B cell (primary cell): ENCODE measurements around the gene CRHR2. TPM values are rescaled to one million over a fixed set of nuclear protein-coding genes. Genes with fewer than 3 reads are reported as not detected.

ENCODE experiments used
- ATAC-seq: fragments of 200-7000 bp; cut with Tn5 transposase; one replicate; pipeline ENCODE4 v1.10.0; 2021; ENCODE audit warnings: low read depth, mild to moderate bottlenecking, moderate number of reproducible peaks, moderate library complexity
- CTCF ChIA-PET: fragments of 350-600 bp; sonication (Branson Sonifier 250); formaldehyde crosslinking; loops from one replicate; lab custom pipeline; 2021; ENCODE audit warnings: antibody characterized with exemption, inconsistent platforms; lab: Charles Lee
- POLR2A ChIA-PET: fragments of 350-600 bp; sonication (Branson Sonifier 250); formaldehyde crosslinking; loops from one replicate; lab custom pipeline; 2021; ENCODE audit warnings: antibody characterized with exemption; lab: Charles Lee
- DNase-seq: peaks from one replicate; pipeline ENCODE4 v3.0.0; 2013
- H2AFZ ChIP-seq: 2 replicates; pipeline ENCODE4 v1.6.1; 2012; ENCODE audit warnings: mild to moderate bottlenecking, low read depth, low read length; ENCODE audit not compliant: insufficient read depth, poor library complexity, severe bottlenecking
- H3K27ac ChIP-seq, 2 donors: 1 replicate in 1 of 2; 2 replicates in 1 of 2; pipeline ENCODE4 v1.5.1; 2012 to 2013; ENCODE audit warnings: low read length in 2 of 2, mild to moderate bottlenecking in 2 of 2, moderate library complexity in 1 of 2
- H3K27me3 ChIP-seq, 4 experiments: fragments of 200-600 bp in 1 of 4; sonication (generic) in 1 of 4; replicated peaks in 1 of 4; 1 replicate in 2 of 4; 2 replicates in 2 of 4; pipeline versions ENCODE4 v1.6.1 to v1.7.0; 2013 to 2016; ENCODE audit warnings: low read length in 3 of 4, mild to moderate bottlenecking in 2 of 4, mixed read lengths in 1 of 4, moderate library complexity in 1 of 4; ENCODE audit not compliant: insufficient read depth in 4 of 4, control insufficient read depth in 3 of 4; ENCODE audit errors: control extremely low read depth in 1 of 4
- H3K36me3 ChIP-seq, 2 experiments: replicated peaks in 1 of 2; 1 replicate in 1 of 2; 2 replicates in 1 of 2; pipeline versions ENCODE4 v1.6.1 to v1.7.1; 2013; ENCODE audit warnings: low read length in 1 of 2; ENCODE audit not compliant: insufficient read depth in 2 of 2, control insufficient read depth in 1 of 2; ENCODE audit errors: control extremely low read depth in 1 of 2, extremely low read depth in 1 of 2
- H3K4me1 ChIP-seq, 2 donors: fragments of 200-600 bp in 1 of 2; sonication (generic) in 1 of 2; 1 replicate in 1 of 2; 2 replicates in 1 of 2; pipeline versions ENCODE4 v1.5.1 to v1.6.1; 2013 to 2017; ENCODE audit warnings: low read length in 2 of 2; ENCODE audit not compliant: control insufficient read depth in 2 of 2, insufficient read depth in 2 of 2
- H3K4me2 ChIP-seq: replicated peaks from 2 replicates; pipeline ENCODE3; 2012; ENCODE audit warnings: mild to moderate bottlenecking, low read depth, low read length; ENCODE audit not compliant: poor library complexity, severe bottlenecking
- H3K4me3 ChIP-seq, 5 experiments: fragments of 200-600 bp in 1 of 5; sonication (generic) in 1 of 5; 1 replicate in 3 of 5; 2 replicates in 2 of 5; pipeline versions ENCODE4 v1.5.1 to v1.7.0; 2011 to 2016; ENCODE audit warnings: low read length in 4 of 5, mild to moderate bottlenecking in 4 of 5, low read depth in 2 of 5, control low read depth in 1 of 5, moderate library complexity in 1 of 5; ENCODE audit not compliant: insufficient read depth in 1 of 5; ENCODE audit errors: control extremely low read depth in 1 of 5, extremely low read depth in 1 of 5
- H3K79me2 ChIP-seq: fragments of 200-600 bp; sonication (generic); one replicate; pipeline ENCODE4 v1.6.0; 2016; ENCODE audit warnings: low read length; ENCODE audit not compliant: control insufficient read depth, insufficient read depth
- H3K9ac ChIP-seq: fragments of 200-600 bp; sonication (generic); 2 replicates; pipeline ENCODE4 v1.6.1; 2017; ENCODE audit warnings: mild to moderate bottlenecking, low read length, moderate library complexity
- H3K9me3 ChIP-seq, 3 donors: one replicate each; pipeline versions ENCODE4 v1.6.1 to v1.7.1; 2013; ENCODE audit warnings: low read length in 2 of 3; ENCODE audit not compliant: control insufficient read depth in 2 of 3, insufficient read depth in 1 of 3; ENCODE audit errors: control extremely low read depth in 1 of 3
- H4K20me1 ChIP-seq: 2 replicates; pipeline ENCODE4 v1.6.0; 2012; ENCODE audit warnings: mild to moderate bottlenecking, low read length; ENCODE audit not compliant: insufficient read depth, control insufficient read depth, poor library complexity, severe bottlenecking
- H3K27ac Mint-ChIP-seq: one replicate; pipeline ENCODE4 v1.8.0; 2021; ENCODE audit warnings: mixed read lengths
- H3K27me3 Mint-ChIP-seq: one replicate; pipeline ENCODE4 v1.8.0; 2021; ENCODE audit warnings: mixed read lengths
- H3K4me1 Mint-ChIP-seq: one replicate; pipeline ENCODE4 v1.8.0; 2021; ENCODE audit warnings: mixed read lengths
- H3K4me3 Mint-ChIP-seq: one replicate; pipeline ENCODE4 v1.8.0; 2021; ENCODE audit warnings: mixed read lengths
- H3K9me3 Mint-ChIP-seq: one replicate; pipeline ENCODE4 v1.8.0; 2022; ENCODE audit warnings: mixed read lengths; ENCODE audit not compliant: insufficient read depth
- EZH2 ChIP-seq: IDR thresholded peaks from 2 replicates; pipeline ENCODE4 v1.6.1; 2012; ENCODE audit warnings: borderline replicate concordance, low read depth, mild to moderate bottlenecking, moderate library complexity, low read length; ENCODE audit not compliant: insufficient read depth, poor library complexity, severe bottlenecking
- WGBS: methylation state at CpG from one replicate; pipeline ENCODE4 v1.1.5; 2013; ENCODE audit warnings: missing lambda C conversion rate; ENCODE audit not compliant: insufficient coverage; 5-methylcytosine and 5-hydroxymethylcytosine counted together
- intact Hi-C: fragments of 100-400 bp; cut with micrococcal nuclease; formaldehyde crosslinking; loops from one replicate; pipeline ENCODE4 v1.10.0; 2022
- polyA plus RNA-seq: library from polyadenylated mRNA; depleted of rRNA; stranded (reverse); fragments of >200 nt; gene quantifications from 2 replicates; pipeline ENCODE4 v1.2.3, GENCODE V29; 2012
- total RNA-seq, 2 donors: library from RNA; stranded (reverse); fragments of 120-200 nt in 1 of 2; gene quantifications; 1 replicate in 1 of 2; 2 replicates in 1 of 2; pipeline versions ENCODE4 v1.2.3 to v1.2.4, GENCODE V29; 2013 to 2022
- TF ChIP-seq, protein P1 (sequence below): fragments of 200-600 bp; IDR thresholded peaks from one replicate; pipeline ENCODE4 v1.8.0; 2022; ENCODE audit warnings: antibody characterized with exemption, mild to moderate bottlenecking

Gene CRHR2
- total and polyA plus RNA-seq, 2 donors (not counting 1 experiment from before 2014, with no cell fraction given) = not detected

- TF ChIP-seq, protein P1, sequence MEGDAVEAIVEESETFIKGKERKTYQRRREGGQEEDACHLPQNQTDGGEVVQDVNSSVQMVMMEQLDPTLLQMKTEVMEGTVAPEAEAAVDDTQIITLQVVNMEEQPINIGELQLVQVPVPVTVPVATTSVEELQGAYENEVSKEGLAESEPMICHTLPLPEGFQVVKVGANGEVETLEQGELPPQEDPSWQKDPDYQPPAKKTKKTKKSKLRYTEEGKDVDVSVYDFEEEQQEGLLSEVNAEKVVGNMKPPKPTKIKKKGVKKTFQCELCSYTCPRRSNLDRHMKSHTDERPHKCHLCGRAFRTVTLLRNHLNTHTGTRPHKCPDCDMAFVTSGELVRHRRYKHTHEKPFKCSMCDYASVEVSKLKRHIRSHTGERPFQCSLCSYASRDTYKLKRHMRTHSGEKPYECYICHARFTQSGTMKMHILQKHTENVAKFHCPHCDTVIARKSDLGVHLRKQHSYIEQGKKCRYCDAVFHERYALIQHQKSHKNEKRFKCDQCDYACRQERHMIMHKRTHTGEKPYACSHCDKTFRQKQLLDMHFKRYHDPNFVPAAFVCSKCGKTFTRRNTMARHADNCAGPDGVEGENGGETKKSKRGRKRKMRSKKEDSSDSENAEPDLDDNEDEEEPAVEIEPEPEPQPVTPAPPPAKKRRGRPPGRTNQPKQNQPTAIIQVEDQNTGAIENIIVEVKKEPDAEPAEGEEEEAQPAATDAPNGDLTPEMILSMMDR = no peak
- TF ChIP-seq EZH2 = no peak
- Histone ChIP-seq H3K4me2 (no peak overlapping the region), H3K27me3 (peaks cover 0 to 6% (median 0%) of the 10 kb centered on the region in 4 experiments), H3K4me1 (no peaks in the 10 kb centered on the region), H2AFZ (no peak overlapping the region), H4K20me1 (no peaks in the 10 kb centered on the region), H3K79me2 (no peaks in the 10 kb centered on the region), H3K36me3 (no peaks in the 10 kb centered on the region), H3K4me3 (no peak overlapping the region), H3K9ac (no peak overlapping the region), H3K27ac (no peak overlapping the region), H3K9me3 (no peaks in the 10 kb centered on the region)
- intact Hi-C loops = no loop called here
- Mint-ChIP-seq H3K4me1 (no peaks in the 10 kb centered on the region), H3K9me3 (no peaks in the 10 kb centered on the region), H3K4me3 (no peak overlapping the region), H3K27me3 (peaks cover 10% of the 10 kb centered on the region), H3K27ac (no peak overlapping the region)
- POLR2A ChIA-PET = no interaction called here
- DNase-seq = no peak
- CTCF ChIA-PET = no interaction called here
- no peak for ATAC-seq
- WGBS = 89% methylated on average over 3 of the region's 3 CpGs
Measured at GRCh38 chr7:30700941-30701340, 18.7 kb upstream of the CRHR2 start.

DNA sequence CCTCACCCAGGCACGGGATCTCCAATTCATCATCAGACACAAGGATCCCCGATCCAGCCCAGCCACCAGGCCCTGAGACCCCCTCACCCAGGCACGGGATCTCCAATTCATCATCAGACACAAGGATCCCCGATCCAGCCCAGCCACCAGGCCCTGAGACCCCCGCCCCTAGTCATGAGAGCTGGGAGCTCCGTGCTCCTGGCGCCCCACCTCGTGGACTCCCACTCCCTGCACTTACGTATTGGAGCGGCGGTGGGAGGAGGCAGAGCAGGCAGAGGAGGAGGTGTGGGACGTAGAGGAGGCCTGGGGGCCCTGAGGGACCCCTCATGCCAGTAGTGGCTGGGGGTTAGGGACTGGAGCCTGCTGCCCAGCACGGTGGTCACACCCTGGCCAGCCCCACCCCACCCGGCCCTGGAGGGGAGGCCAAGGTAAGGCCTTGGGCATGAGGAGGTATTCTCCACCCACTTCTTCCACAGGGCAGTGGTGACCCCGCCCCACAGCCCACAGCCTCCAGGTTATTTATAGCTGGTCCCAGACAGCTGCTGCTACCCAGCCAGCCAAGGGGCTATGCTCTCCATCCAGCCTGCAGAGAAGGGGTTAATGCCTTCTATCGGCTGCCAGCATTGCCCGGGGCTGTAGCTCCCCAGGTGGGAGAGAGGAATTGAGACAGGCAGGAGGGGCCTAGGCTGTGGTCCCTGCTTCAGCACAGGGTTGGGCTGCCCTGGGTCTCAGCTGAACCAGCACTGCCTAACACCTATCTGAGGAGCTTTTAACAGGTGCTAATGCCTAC lies 17.6 kb upstream of the CRHR2 start:
- no peak for DNase-seq
- Histone ChIP-seq H3K4me2 (no peak overlapping the region), H3K9me3 (no peaks in the 10 kb centered on the region), H4K20me1 (no peaks in the 10 kb centered on the region), H3K4me1 (no peaks in the 10 kb centered on the region), H3K4me3 (no peak overlapping the region), H3K9ac (no peak overlapping the region), H3K36me3 (no peaks in the 10 kb centered on the region), H3K27me3 (peaks cover 0 to 6% (median 0%) of the 10 kb centered on the region in 4 experiments), H3K79me2 (no peaks in the 10 kb centered on the region), H2AFZ (no peak overlapping the region), H3K27ac (no peak overlapping the region)
- 85% methylated on average over 14 of the region's 17 CpGs for WGBS
- no peaks in the 10 kb centered on the region for H3K9me3 Mint-ChIP-seq
- intact Hi-C loops = no loop called here
- H3K27me3 Mint-ChIP-seq = peaks cover 10% of the 10 kb centered on the region
- POLR2A ChIA-PET = no interaction called here
- H3K4me3 Mint-ChIP-seq = no peak overlapping the region
- no peaks in the 10 kb centered on the region for H3K4me1 Mint-ChIP-seq
- no peak for ATAC-seq
- no peak overlapping the region for H3K27ac Mint-ChIP-seq
- CTCF ChIA-PET = no interaction called here
- TF ChIP-seq, protein P1 = no peak
- no peak for TF ChIP-seq EZH2
